Mesothelial cell of epicardium (in vitro differentiated cells): ENCODE measurements around the gene MMP19. TPM values are rescaled to one million over a fixed set of nuclear protein-coding genes. Genes with fewer than 3 reads are reported as not detected.
"Not testable (repeated sequence)": the region's sequence is repeated elsewhere in the genome, so short reads cannot be mapped to it uniquely, and the experiment has no call there.

Experiments used
- DNase-seq, 2 experiments: peaks; one replicate each; pipeline ENCODE4 v3.0.0; 2021; ENCODE audit warnings: low spot score in 2 of 2; ENCODE audit not compliant: unreplicated experiment in 2 of 2
- H3K27ac Mint-ChIP-seq: 2 replicates; pipeline ENCODE4 v1.8.0; 2021; ENCODE audit warnings: mixed read lengths
- H3K27me3 Mint-ChIP-seq: 2 replicates; pipeline ENCODE4 v1.8.0; 2021; ENCODE audit warnings: low read depth, mixed read lengths
- H3K36me3 Mint-ChIP-seq: 2 replicates; pipeline ENCODE4 v1.8.0; 2021; ENCODE audit warnings: mixed read lengths
- H3K4me1 Mint-ChIP-seq: 2 replicates; pipeline ENCODE4 v1.8.0; 2021; ENCODE audit warnings: mixed read lengths
- H3K4me3 Mint-ChIP-seq: 2 replicates; pipeline ENCODE4 v1.8.0; 2021; ENCODE audit warnings: mild to moderate bottlenecking, moderate library complexity, mixed read lengths
- H3K9me3 Mint-ChIP-seq: 2 replicates; pipeline ENCODE4 v1.8.0; 2021; ENCODE audit warnings: mixed read lengths
- CTCF ChIP-seq: fragments of 200-600 bp; sonication (generic); IDR thresholded peaks from one replicate; pipeline ENCODE4 v1.5.0; 2021; ENCODE audit warnings: antibody characterized with exemption; ENCODE audit not compliant: unreplicated experiment
- total RNA-seq: library from RNA; stranded (reverse); gene quantifications from 3 replicates; pipeline ENCODE4 v1.2.1, GENCODE V29; 2021

MMP19 gene
- total RNA-seq, 1 donor from 2014 or later = 3.1 TPM

DNA sequence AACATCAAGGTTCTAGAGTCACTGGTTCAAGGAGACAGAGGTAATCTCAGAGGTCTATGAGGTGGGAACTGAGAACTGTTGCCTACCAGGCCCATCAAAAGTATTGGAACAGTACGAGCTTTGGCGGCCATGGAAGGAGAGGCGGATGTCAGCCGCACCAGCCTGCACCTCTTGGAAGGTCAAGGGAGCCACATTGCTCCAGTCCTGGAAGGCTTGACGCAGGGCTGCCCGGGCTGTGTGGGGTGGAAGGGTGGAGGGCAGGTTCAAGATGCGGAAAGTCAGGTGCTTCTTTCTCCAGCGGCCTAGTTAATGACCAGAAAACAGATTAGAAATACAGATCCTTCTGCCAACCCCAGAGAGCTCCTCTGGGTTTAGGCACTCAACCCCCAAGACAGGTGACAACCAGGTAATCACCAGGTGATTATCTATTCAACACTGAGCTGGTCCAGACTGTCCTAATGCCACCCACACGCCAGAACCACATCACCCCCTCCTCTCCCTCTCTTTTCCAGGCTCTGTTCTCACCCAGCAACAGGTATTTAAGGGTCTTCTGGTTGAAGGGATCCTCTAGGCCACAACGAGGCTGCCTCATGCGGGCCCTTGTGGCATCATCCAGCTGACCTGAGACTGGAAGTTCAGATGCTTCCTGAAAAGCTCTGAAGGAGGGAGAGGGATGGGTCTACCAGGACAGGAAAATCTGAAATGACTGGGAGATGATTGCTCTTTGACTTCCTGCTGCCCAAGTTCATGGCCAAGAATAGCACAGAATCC lies 2.0 kb downstream of the MMP19 start:
- TF ChIP-seq CTCF = no peak
- Mint-ChIP-seq H3K27ac (no peak overlapping the region), H3K4me1 (peaks cover 7% of the 10 kb centered on the region), H3K36me3 (no peaks in the 10 kb centered on the region), H3K4me3 (no peak overlapping the region), H3K9me3 (no peaks in the 10 kb centered on the region), H3K27me3 (no peaks in the 10 kb centered on the region)
- DNase-seq = no peak

DNA sequence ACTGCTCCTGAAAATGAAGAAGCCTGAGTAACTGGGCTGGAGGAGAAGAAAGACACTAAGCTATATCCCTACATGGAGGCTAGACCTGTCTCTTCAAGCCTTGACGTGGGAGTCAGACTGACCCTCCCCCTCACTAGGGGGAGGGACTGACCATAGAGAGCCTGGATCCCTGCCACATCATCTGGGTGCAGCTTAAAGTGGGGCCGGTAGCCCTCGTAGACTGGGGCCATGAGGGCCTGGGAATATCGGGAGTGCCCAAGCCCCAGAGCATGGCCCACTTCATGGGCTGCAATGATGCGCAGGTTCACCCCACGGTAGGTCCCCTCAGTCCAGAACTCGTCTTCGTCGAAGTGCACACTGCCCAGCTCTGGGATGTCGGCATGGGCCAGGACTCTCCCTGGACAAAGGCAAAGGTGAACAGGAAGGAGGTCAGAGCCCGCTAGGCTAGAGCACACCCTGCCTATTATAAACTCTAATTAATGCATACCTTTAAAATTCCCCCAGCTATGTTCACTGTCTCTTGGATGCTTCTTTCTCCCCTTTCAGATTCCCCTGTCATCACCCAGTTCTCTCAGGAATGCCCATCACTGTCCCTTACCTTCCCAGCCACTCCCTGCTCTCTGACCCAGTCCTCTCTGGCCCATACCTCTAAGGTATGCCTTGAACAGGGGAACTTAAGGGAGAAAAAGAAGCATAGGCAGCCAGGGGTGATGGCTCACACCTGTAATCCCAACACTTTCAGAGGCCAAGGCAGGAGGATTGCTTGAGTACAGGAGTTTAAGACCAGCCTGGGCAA lies 3.2 kb downstream of the MMP19 start:
- DNase-seq = no peak
- no peak for TF ChIP-seq CTCF
- Mint-ChIP-seq H3K27ac (no peak overlapping the region), H3K36me3 (no peaks in the 10 kb centered on the region), H3K27me3 (no peaks in the 10 kb centered on the region), H3K4me1 (peaks cover 7% of the 10 kb centered on the region), H3K4me3 (no peak overlapping the region), H3K9me3 (no peaks in the 10 kb centered on the region)

- no peak overlapping the region for H3K27ac Mint-ChIP-seq
- H3K9me3 Mint-ChIP-seq = no peaks in the 10 kb centered on the region
- no peak for DNase-seq
- peaks cover 3% of the 10 kb centered on the region for H3K36me3 Mint-ChIP-seq
- H3K4me1 Mint-ChIP-seq = peaks cover 7% of the 10 kb centered on the region
- no peak overlapping the region for H3K4me3 Mint-ChIP-seq
- H3K27me3 Mint-ChIP-seq = no peaks in the 10 kb centered on the region
- no peak for TF ChIP-seq CTCF
Observed at GRCh38 chr12:55838361-55838760, 4.4 kb downstream of the MMP19 start.

- not testable (repeated sequence) for H3K4me3 Mint-ChIP-seq, H3K9me3 Mint-ChIP-seq, H3K36me3 Mint-ChIP-seq, H3K27me3 Mint-ChIP-seq, DNase-seq, H3K27ac Mint-ChIP-seq
- peaks cover 17% of the 10 kb centered on the region for H3K4me1 Mint-ChIP-seq
Observed at GRCh38 chr12:55834400-55834799, 8.3 kb downstream of the MMP19 start.

- H3K27me3 Mint-ChIP-seq = no peaks in the 10 kb centered on the region
- H3K27ac Mint-ChIP-seq = no peak overlapping the region
- DNase-seq = no peak
- H3K9me3 Mint-ChIP-seq = no peaks in the 10 kb centered on the region
- peaks cover 4% of the 10 kb centered on the region for H3K36me3 Mint-ChIP-seq
- no peak overlapping the region for H3K4me3 Mint-ChIP-seq
- TF ChIP-seq CTCF = no peak
- peaks cover 22% of the 10 kb centered on the region for H3K4me1 Mint-ChIP-seq
Observed at GRCh38 chr12:55833056-55833455, 9.7 kb downstream of the MMP19 start.

DNA sequence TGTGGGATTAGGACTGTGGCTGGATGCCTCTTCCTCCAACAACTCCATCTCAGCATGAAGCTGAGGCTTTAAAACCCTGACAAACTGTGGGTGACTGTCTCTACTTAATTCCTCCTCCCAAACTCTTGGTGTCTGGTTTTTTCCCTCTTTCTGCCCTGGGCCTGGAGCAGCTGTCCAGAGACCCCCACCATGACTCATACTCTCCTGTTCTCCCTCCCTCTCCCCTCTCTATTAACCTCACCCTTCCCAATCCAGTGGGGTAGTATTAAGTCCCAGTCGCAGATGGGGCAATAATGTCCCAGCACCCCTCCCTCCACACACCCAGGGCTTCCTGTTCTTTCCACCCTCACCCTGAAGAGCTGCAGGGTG lies 11.3 kb downstream of the MMP19 start:
- H3K9me3 Mint-ChIP-seq = no peaks in the 10 kb centered on the region
- H3K36me3 Mint-ChIP-seq = peaks cover 4% of the 10 kb centered on the region
- no peak for DNase-seq
- H3K27ac Mint-ChIP-seq = peak overlapping the region; percentile 98
- H3K4me3 Mint-ChIP-seq = peak overlapping the region; percentile 97
- H3K4me1 Mint-ChIP-seq = peaks cover 32% of the 10 kb centered on the region
- H3K27me3 Mint-ChIP-seq = no peaks in the 10 kb centered on the region
- no peak for TF ChIP-seq CTCF
